ENCODE results near the gene LGALS7B. TPM values are rescaled to one million over a fixed set of nuclear protein-coding genes. Genes with fewer than 3 reads are reported as not detected.
"Not testable (repeated sequence)": the region's sequence is repeated elsewhere in the genome, so short reads cannot be mapped to it uniquely, and the experiment has no call there.

The LGALS7B gene
- total RNA-seq, 1 experiment from 2014 or later, result 3.6 TPM

- Histone ChIP-seq H3K27me3 (ENCODE audit: control insufficient read depth, insufficient read depth, low read length) (no peaks in the 10 kb centered on the region), H3K4me3 (ENCODE audit: low read depth in 2 of 2, low read length in 2 of 2) (no peak overlapping the region), H3K27ac (ENCODE audit: low read length) (no peak overlapping the region), H3K9me3 (ENCODE audit: control insufficient read depth, insufficient read depth, low read depth, low read length) (no peaks in the 10 kb centered on the region), H3K4me1 (ENCODE audit: control insufficient read depth, insufficient read depth, low read length) (no peaks in the 10 kb centered on the region), H3K36me3 (ENCODE audit: control insufficient read depth, insufficient read depth, low read length) (no peaks in the 10 kb centered on the region)
- in situ Hi-C loops (cut with HindIII; ENCODE audit: low pct_unique_long_range_greater_than_20kb, low sequenced_read_pairs), result no loop called here
- ATAC-seq (no peak), DNase-seq (ENCODE audit: low read depth, low spot score) (no peak)
- CTCF ChIA-PET, result no interaction called here
- no TSS peak for BruUV-seq (replicated peaks)
- no peak for TF ChIP-seq CTCF (IDR thresholded peaks at IDR 0.05)
- no peak for TF ChIP-seq SIN3A (IDR thresholded peaks at IDR 0.05; ENCODE audit: borderline replicate concordance, insufficient read depth, low read depth, low read length)
- TF ChIP-seq TCF7L2 (IDR thresholded peaks at IDR 0.05; ENCODE audit: low read depth, low read length), result no peak
- TF ChIP-seq REST (IDR thresholded peaks at IDR 0.05; ENCODE audit: insufficient read depth in 1 of 2, low read depth in 2 of 2, low read length in 1 of 2), result no peak
- no peak for TF ChIP-seq POLR2AphosphoS5 (IDR thresholded peaks at IDR 0.05; ENCODE audit: low read depth, low read length)
- POLR2A ChIA-PET, result interaction anchor here (0.6 kb wide), 1 partner anchor 19 kb away, joined by 5 read pairs; no protein-coding TSS in a partner anchor
- intact Hi-C loops (cut with micrococcal nuclease; ENCODE audit: unreplicated experiment), result no loop called here
Observed at GRCh38 chr19:38806371-38806770, 17.4 kb downstream of the LGALS7B start.

GRCh38 chr19:38807374-38808098 is 18.5 kb downstream of the LGALS7B start:
- ChIA-PET POLR2A (interaction anchor here (0.6 to 0.7 kb wide), 2 partner anchors 556 to 700 kb away, joined by 6 to 8 read pairs; no protein-coding TSS in a partner anchor), CTCF (interaction anchor here (0.5 to 0.6 kb wide), 5 partner anchors 24 to 103 kb away, joined by 3 to 10 read pairs (median 4); partner anchors contain the start of gene ECH1)
- H3K27me3 ChIP-seq (ENCODE audit: control insufficient read depth, insufficient read depth, low read length); H3K9me3 ChIP-seq (ENCODE audit: control insufficient read depth, insufficient read depth, low read depth, low read length); BruUV-seq (replicated peaks); H3K4me3 ChIP-seq (ENCODE audit: low read depth in 2 of 2, low read length in 2 of 2); H3K4me1 ChIP-seq (ENCODE audit: control insufficient read depth, insufficient read depth, low read length); H3K36me3 ChIP-seq (ENCODE audit: control insufficient read depth, insufficient read depth, low read length); DNase-seq (ENCODE audit: low read depth, low spot score); intact Hi-C loops (cut with micrococcal nuclease; ENCODE audit: unreplicated experiment); H3K27ac ChIP-seq (ENCODE audit: low read length); ATAC-seq; in situ Hi-C loops (cut with HindIII; ENCODE audit: low pct_unique_long_range_greater_than_20kb, low sequenced_read_pairs): not testable (repeated sequence)

GRCh38 chr19:38808741-38809140 is 19.7 kb downstream of the LGALS7B start:
- DNase-seq (ENCODE audit: low read depth, low spot score) (no peak), ATAC-seq (no peak)
- Histone ChIP-seq H3K4me1 (ENCODE audit: control insufficient read depth, insufficient read depth, low read length) (peaks cover 4% of the 10 kb centered on the region; the same call in 1 of the 2 replicates), H3K36me3 (ENCODE audit: control insufficient read depth, insufficient read depth, low read length) (no peaks in the 10 kb centered on the region), H3K9me3 (ENCODE audit: control insufficient read depth, insufficient read depth, low read depth, low read length) (no peaks in the 10 kb centered on the region), H3K27ac (ENCODE audit: low read length) (no peak overlapping the region), H3K27me3 (ENCODE audit: control insufficient read depth, insufficient read depth, low read length) (no peaks in the 10 kb centered on the region), H3K4me3 (ENCODE audit: low read depth in 2 of 2, low read length in 2 of 2) (no peak overlapping the region)
- CTCF ChIA-PET, result interaction anchor here (0.6 kb wide), 1 partner anchor 1497 kb away, joined by 4 read pairs; no protein-coding TSS in a partner anchor
- no peak for TF ChIP-seq SIN3A (IDR thresholded peaks at IDR 0.05; ENCODE audit: borderline replicate concordance, insufficient read depth, low read depth, low read length)
- TF ChIP-seq POLR2AphosphoS5 (IDR thresholded peaks at IDR 0.05; ENCODE audit: low read depth, low read length), result no peak
- no peak for TF ChIP-seq REST (IDR thresholded peaks at IDR 0.05; ENCODE audit: insufficient read depth in 1 of 2, low read depth in 2 of 2, low read length in 1 of 2)
- TF ChIP-seq TCF7L2 (IDR thresholded peaks at IDR 0.05; ENCODE audit: low read depth, low read length), result no peak
- TF ChIP-seq CTCF (IDR thresholded peaks at IDR 0.05), result no peak
- in situ Hi-C loops (cut with HindIII; ENCODE audit: low pct_unique_long_range_greater_than_20kb, low sequenced_read_pairs) (no loop called here), intact Hi-C loops (cut with micrococcal nuclease; ENCODE audit: unreplicated experiment) (no loop called here)
- POLR2A ChIA-PET, result no interaction called here
- no TSS peak for BruUV-seq (replicated peaks)

Data from Panc1 (cell line).